K562 (cell line): ENCODE data around the gene WNT2. TPM values are rescaled to one million over a fixed set of nuclear protein-coding genes. Genes with fewer than 3 reads are reported as not detected.

Experiments
- ATAC-seq: fragments of 200-7000 bp; cut with Tn5 transposase; 3 replicates; pipeline ENCODE4 v1.9.1; 2020; ENCODE audit warnings: moderate library complexity
- BruUV-seq: library from RNA; stranded (reverse); fragments of 400-500 nt; replicated peaks from 2 replicates; lab custom pipeline; 2021; lab: Mats Ljungman, UMichigan
- CTCF ChIA-PET: fragments of 300-600 bp; formaldehyde crosslinking; extraction: SDS; loops from one replicate; lab custom pipeline; 2021; ENCODE audit warnings: low intra/inter-chr PET ratio; lab: Yijun Ruan, JAX
- POLR2A ChIA-PET: fragments of 300-600, 350-650 bp; sonication (Branson Sonifier 250); formaldehyde crosslinking; extraction: SDS; loops from one replicate; lab custom pipeline; 2021; ENCODE audit warnings: antibody characterized with exemption, inconsistent platforms; lab: Yijun Ruan, JAX
- DNase-seq, 4 experiments: peaks; one replicate each; pipeline versions ENCODE4 v3.0.0 to v3.0.0-alpha.2; 2011 to 2018; ENCODE audit warnings: low spot score in 3 of 4, mixed read lengths in 3 of 4; ENCODE audit errors: extremely low read depth in 1 of 4
- FAIRE-seq: peaks from 2 replicates; lab custom pipeline; 2011; peaks lifted over from hg19 to GRCh38; lab: Jason Lieb, UNC
- H2AFZ ChIP-seq: 2 replicates; pipeline ENCODE4 v1.6.0; 2011; ENCODE audit warnings: low read depth, low read length, control low read depth, inconsistent platforms
- H3K27ac ChIP-seq: fragments of 200-600 bp; 3 replicates; pipeline ENCODE4 v1.8.0; 2011; ENCODE audit warnings: low read depth, mild to moderate bottlenecking, control low read depth, inconsistent platforms, low read length, moderate library complexity, mixed read lengths; ENCODE audit errors: extremely low read depth
- H3K27me3 ChIP-seq, 2 experiments: fragments of 300-600 bp in 1 of 2; 2 replicates in 1 of 2; 3 replicates in 1 of 2; pipeline versions ENCODE4 v1.6.0 to v1.8.0; 2011; ENCODE audit warnings: inconsistent platforms in 2 of 2, low read length in 2 of 2, mild to moderate bottlenecking in 1 of 2, mixed read lengths in 1 of 2, moderate library complexity in 1 of 2; ENCODE audit not compliant: control insufficient read depth in 2 of 2, insufficient read depth in 2 of 2
- H3K36me3 ChIP-seq: fragments of 300-600 bp; 3 replicates; pipeline ENCODE4 v1.8.0; 2011; ENCODE audit warnings: mild to moderate bottlenecking, low read length, inconsistent platforms; ENCODE audit not compliant: control insufficient read depth, insufficient read depth
- H3K4me1 ChIP-seq, 2 experiments: fragments of 200-600 bp in 1 of 2; replicated peaks in 1 of 2; 2 replicates in 1 of 2; 3 replicates in 1 of 2; pipeline versions ENCODE4 v1.5.1 to v1.8.0; 2011; ENCODE audit warnings: inconsistent platforms in 2 of 2, low read length in 2 of 2, mild to moderate bottlenecking in 1 of 2, mixed read lengths in 1 of 2, moderate library complexity in 1 of 2; ENCODE audit not compliant: control insufficient read depth in 2 of 2, insufficient read depth in 2 of 2
- H3K4me2 ChIP-seq: 2 replicates; pipeline ENCODE4 v1.6.1; 2011; ENCODE audit warnings: low read length, control low read depth, inconsistent platforms, mixed read lengths; ENCODE audit not compliant: insufficient read depth
- H3K4me3 ChIP-seq: fragments of 200-600 bp; sonication (generic), shearing (Covaris generic); 2 replicates; pipeline ENCODE4 v1.5.1; 2016; ENCODE audit warnings: control low read depth, inconsistent platforms
- H3K79me2 ChIP-seq: fragments of 200-600 bp; 3 replicates; pipeline ENCODE4 v1.8.0; 2011; ENCODE audit warnings: low read length, inconsistent platforms; ENCODE audit not compliant: control insufficient read depth, insufficient read depth
- H3K9ac ChIP-seq, 2 experiments: 2 replicates each; pipeline versions ENCODE4 v1.6.0 to v1.6.1; 2011; ENCODE audit warnings: low read depth in 2 of 2, low read length in 2 of 2, control low read depth in 1 of 2, inconsistent platforms in 1 of 2, mild to moderate bottlenecking in 1 of 2, mixed read lengths in 1 of 2; ENCODE audit not compliant: insufficient read depth in 1 of 2
- H3K9me1 ChIP-seq: one replicate; pipeline ENCODE4 v1.6.0; 2011; ENCODE audit warnings: inconsistent platforms, mild to moderate bottlenecking, low read length, moderate library complexity; ENCODE audit not compliant: control insufficient read depth, insufficient read depth
- H3K9me3 ChIP-seq: replicated peaks from 2 replicates; pipeline ENCODE4 v1.5.1; 2011; ENCODE audit warnings: low read depth, low read length, inconsistent platforms; ENCODE audit not compliant: control insufficient read depth, insufficient read depth
- H4K20me1 ChIP-seq: replicated peaks from 2 replicates; pipeline ENCODE4 v1.6.1; 2011; ENCODE audit warnings: low read length, inconsistent platforms, mixed read lengths; ENCODE audit not compliant: control insufficient read depth, insufficient read depth
- BMI1 ChIP-seq: fragments of 150-350 bp; IDR thresholded peaks from 2 replicates; pipeline ENCODE4 v1.6.1; 2014; ENCODE audit warnings: low read length
- CBFA2T2 ChIP-seq: fragments of 450-650 bp; conservative IDR thresholded peaks from 2 replicates; pipeline ENCODE4 v1.6.1; 2017; ENCODE audit warnings: mild to moderate bottlenecking
- CBX8 ChIP-seq: fragments of 200-600 bp; sonication (generic); IDR thresholded peaks from 2 replicates; pipeline ENCODE4 v1.6.1; 2012; ENCODE audit warnings: borderline replicate concordance, mixed run types, low read depth, mild to moderate bottlenecking, moderate library complexity, mixed read lengths, low read length, control low read depth, inconsistent platforms; ENCODE audit not compliant: poor library complexity, severe bottlenecking; ENCODE audit errors: extremely low read depth
- CTBP1 ChIP-seq: fragments of 450-650 bp; IDR thresholded peaks from 2 replicates; pipeline ENCODE4 v1.6.1; 2016; ENCODE audit warnings: borderline replicate concordance
- JUND ChIP-seq, 2 experiments: IDR thresholded peaks; 2 replicates in 1 of 2; 3 replicates in 1 of 2; pipeline ENCODE4 v1.6.1; 2011; ENCODE audit warnings: borderline replicate concordance in 2 of 2, low read depth in 2 of 2, low read length in 2 of 2, improper control_type of control experiment in 1 of 2, missing biosample characterization in 1 of 2, missing genetic modification characterization in 1 of 2, missing genetic modification reagents in 1 of 2
- MAZ ChIP-seq, 2 experiments: fragments of 450-650 bp in 1 of 2; sonication (generic) in 1 of 2; formaldehyde crosslinking; IDR thresholded peaks in 1 of 2; conservative IDR thresholded peaks in 1 of 2; 2 replicates each; pipeline versions ENCODE4 v1.4.0 to v1.5.0; 2020; ENCODE audit warnings: mild to moderate bottlenecking in 1 of 2, missing genetic modification reagents in 1 of 2
- OTX1 ChIP-seq: fragments of 450-650 bp; formaldehyde crosslinking; IDR thresholded peaks from 2 replicates; pipeline ENCODE4 v1.4.0; 2022; ENCODE audit warnings: mild to moderate bottlenecking
- RBM15 ChIP-seq: fragments of 200-400 bp; formaldehyde crosslinking; IDR thresholded peaks from 2 replicates; pipeline ENCODE4 v1.6.1; 2018; ENCODE audit warnings: mild to moderate bottlenecking, low read length, moderate library complexity; ENCODE audit not compliant: insufficient read depth
- STAG1 ChIP-seq: sonication (generic); formaldehyde crosslinking; IDR thresholded peaks from 2 replicates; pipeline ENCODE4 v1.5.0; 2020; ENCODE audit warnings: missing genetic modification reagents, borderline replicate concordance
- WGBS: fragments of 100-300 bp; shearing (Covaris generic); methylation state at CpG from one replicate; pipeline ENCODE4 v1.1.6; 2016; ENCODE audit warnings: low coverage, mixed read lengths; ENCODE audit not compliant: insufficient coverage; ENCODE audit errors: missing lambda C conversion rate; 5-methylcytosine and 5-hydroxymethylcytosine counted together
- in situ Hi-C: fragments of 300-500 bp; cut with MboI; formaldehyde crosslinking; loops from 4 replicates; pipeline ENCODE4 v1.15.0; 2018; ENCODE audit warnings: inconsistent platforms, mixed read lengths
- intact Hi-C: fragments of 100-400 bp; cut with micrococcal nuclease; formaldehyde crosslinking; loops from 2 replicates; pipeline ENCODE4 v1.14.2; 2022
- polyA plus RNA-seq, 8 experiments: library from polyadenylated mRNA; depleted of rRNA in 4 of 8; stranded (reverse) in 5 of 8; unstranded in 3 of 8; fragments of >200 nt; fragmentation: Nextera tagmentation in 2 of 8; fragmentation: Illumina TruSeq in 1 of 8; extraction: Ambion mirVana in 2 of 8; extraction: Trizol in 1 of 8; gene quantifications; 2 replicates each; pipeline versions ENCODE4 v1.2.1 to v1.2.3, GENCODE V29; 2011 to 2014; ENCODE audit warnings: inconsistent platforms in 1 of 8, missing spikeins in 1 of 8
- total RNA-seq, 7 experiments: library from RNA; depleted of rRNA in 6 of 7; stranded (reverse); fragments of >200 nt in 6 of 7; fragmentation: Illumina TruSeq in 2 of 7; extraction: Trizol in 2 of 7; gene quantifications; 2 replicates each; pipeline versions ENCODE4 v1.2.1 to v1.2.3, GENCODE V29; 2011 to 2021; ENCODE audit warnings: low replicate concordance in 1 of 7
- TF ChIP-seq, protein P1 (sequence below): fragments of 250-450 bp; sonication (Bioruptor Pico); IDR thresholded peaks from 2 replicates; pipeline ENCODE4 v1.4.0; 2020; ENCODE audit warnings: mild to moderate bottlenecking, moderate library complexity
- TF ChIP-seq, protein P2 (sequence below): fragments of 250-450 bp; sonication (Bioruptor Pico); IDR thresholded peaks from 2 replicates; pipeline ENCODE4 v1.8.0; 2022; ENCODE audit warnings: moderate library complexity, mild to moderate bottlenecking, inconsistent platforms
- TF ChIP-seq, protein P3 (sequence below): sonication (generic); formaldehyde crosslinking; IDR thresholded peaks from 2 replicates; pipeline ENCODE4 v1.8.0; 2023; ENCODE audit warnings: missing genetic modification reagents, mild to moderate bottlenecking, borderline replicate concordance

The WNT2 gene
- total and polyA plus RNA-seq, 9 of the 15 experiments (the other 6 are each of a cell fraction or from before 2014, with no cell fraction given): 0.04 TPM; not detected in 8

DNA sequence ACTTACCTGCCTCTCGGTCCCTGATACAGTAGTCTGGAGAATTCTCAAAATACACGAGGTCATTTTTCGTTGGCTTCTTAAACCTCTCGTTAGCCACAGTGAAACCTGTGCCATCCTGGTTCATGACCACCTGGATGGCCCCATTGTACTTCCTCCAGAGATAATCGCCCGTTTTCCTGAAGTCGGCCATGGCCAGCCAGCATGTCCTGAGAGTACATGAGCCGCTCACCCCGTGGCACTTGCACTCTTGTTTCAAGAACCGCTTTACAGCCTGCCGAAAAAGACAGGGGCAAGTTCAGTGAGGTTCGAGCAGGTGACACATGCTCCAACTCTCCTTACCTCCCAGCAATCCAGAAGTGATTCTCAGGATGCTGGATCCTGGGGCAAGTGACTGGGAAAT is 25.3 kb downstream of the WNT2 start:
- Histone ChIP-seq H3K79me2 (no peaks in the 10 kb centered on the region), H2AFZ (no peak overlapping the region), H3K4me1 (no peaks in the 10 kb centered on the region), H3K9me3 (no peaks in the 10 kb centered on the region), H3K36me3 (no peaks in the 10 kb centered on the region), H3K9me1 (no peaks in the 10 kb centered on the region), H3K27ac (no peak overlapping the region), H3K9ac (no peak overlapping the region), H3K4me2 (no peak overlapping the region), H3K27me3 (peaks cover 21 to 44% of the 10 kb centered on the region in 2 experiments), H3K4me3 (no peak overlapping the region), H4K20me1 (no peaks in the 10 kb centered on the region)
- BruUV-seq: no TSS peak
- 2% methylated on average over 12 of the region's 12 CpGs for WGBS
- FAIRE-seq (no peak), DNase-seq (no peak), ATAC-seq (no peak)
- in situ Hi-C loops: no loop called here
- ChIA-PET POLR2A (interaction anchor here (1.1 to 1.8 kb wide), 2 partner anchors 8 to 21 kb away, joined by 3 to 8 read pairs; no protein-coding TSS in a partner anchor), CTCF (no interaction called here)
- intact Hi-C loops: no loop called here
- TF ChIP-seq, protein P1, sequence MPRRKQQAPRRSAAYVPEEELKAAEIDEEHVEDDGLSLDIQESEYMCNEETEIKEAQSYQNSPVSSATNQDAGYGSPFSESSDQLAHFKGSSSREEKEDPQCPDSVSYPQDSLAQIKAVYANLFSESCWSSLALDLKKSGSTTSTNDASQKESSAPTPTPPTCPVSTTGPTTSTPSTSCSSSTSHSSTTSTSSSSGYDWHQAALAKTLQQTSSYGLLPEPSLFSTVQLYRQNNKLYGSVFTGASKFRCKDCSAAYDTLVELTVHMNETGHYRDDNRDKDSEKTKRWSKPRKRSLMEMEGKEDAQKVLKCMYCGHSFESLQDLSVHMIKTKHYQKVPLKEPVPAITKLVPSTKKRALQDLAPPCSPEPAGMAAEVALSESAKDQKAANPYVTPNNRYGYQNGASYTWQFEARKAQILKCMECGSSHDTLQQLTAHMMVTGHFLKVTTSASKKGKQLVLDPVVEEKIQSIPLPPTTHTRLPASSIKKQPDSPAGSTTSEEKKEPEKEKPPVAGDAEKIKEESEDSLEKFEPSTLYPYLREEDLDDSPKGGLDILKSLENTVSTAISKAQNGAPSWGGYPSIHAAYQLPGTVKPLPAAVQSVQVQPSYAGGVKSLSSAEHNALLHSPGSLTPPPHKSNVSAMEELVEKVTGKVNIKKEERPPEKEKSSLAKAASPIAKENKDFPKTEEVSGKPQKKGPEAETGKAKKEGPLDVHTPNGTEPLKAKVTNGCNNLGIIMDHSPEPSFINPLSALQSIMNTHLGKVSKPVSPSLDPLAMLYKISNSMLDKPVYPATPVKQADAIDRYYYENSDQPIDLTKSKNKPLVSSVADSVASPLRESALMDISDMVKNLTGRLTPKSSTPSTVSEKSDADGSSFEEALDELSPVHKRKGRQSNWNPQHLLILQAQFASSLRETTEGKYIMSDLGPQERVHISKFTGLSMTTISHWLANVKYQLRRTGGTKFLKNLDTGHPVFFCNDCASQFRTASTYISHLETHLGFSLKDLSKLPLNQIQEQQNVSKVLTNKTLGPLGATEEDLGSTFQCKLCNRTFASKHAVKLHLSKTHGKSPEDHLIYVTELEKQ (CRISPR knock-in tag): no peak
- TF ChIP-seq STAG1 (CRISPR knock-in tag) (no peak), MAZ (CRISPR knock-in tag; conservative IDR thresholded peaks at IDR 0.05 in 1 of 2, IDR thresholded peaks at IDR 0.05 in 1 of 2) (no peak), BMI1 (no peak), CBFA2T2 (no peak), CBX8 (no peak), OTX1 (CRISPR knock-in tag) (no peak), JUND (IDR thresholded peaks at IDR 0.05; ENCODE audit: borderline replicate concordance, low read depth, low read length) (no peak), JUND (tag; IDR thresholded peaks at IDR 0.05; ENCODE audit: borderline replicate concordance, low read depth, low read length) (no peak), CTBP1 (no peak), RBM15 (no peak)
- TF ChIP-seq, protein P2, sequence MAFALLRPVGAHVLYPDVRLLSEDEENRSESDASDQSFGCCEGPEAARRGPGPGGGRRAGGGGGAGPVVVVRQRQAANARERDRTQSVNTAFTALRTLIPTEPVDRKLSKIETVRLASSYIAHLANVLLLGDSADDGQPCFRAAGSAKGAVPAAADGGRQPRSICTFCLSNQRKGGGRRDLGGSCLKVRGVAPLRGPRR (CRISPR knock-in tag): no peak
- TF ChIP-seq, protein P3, sequence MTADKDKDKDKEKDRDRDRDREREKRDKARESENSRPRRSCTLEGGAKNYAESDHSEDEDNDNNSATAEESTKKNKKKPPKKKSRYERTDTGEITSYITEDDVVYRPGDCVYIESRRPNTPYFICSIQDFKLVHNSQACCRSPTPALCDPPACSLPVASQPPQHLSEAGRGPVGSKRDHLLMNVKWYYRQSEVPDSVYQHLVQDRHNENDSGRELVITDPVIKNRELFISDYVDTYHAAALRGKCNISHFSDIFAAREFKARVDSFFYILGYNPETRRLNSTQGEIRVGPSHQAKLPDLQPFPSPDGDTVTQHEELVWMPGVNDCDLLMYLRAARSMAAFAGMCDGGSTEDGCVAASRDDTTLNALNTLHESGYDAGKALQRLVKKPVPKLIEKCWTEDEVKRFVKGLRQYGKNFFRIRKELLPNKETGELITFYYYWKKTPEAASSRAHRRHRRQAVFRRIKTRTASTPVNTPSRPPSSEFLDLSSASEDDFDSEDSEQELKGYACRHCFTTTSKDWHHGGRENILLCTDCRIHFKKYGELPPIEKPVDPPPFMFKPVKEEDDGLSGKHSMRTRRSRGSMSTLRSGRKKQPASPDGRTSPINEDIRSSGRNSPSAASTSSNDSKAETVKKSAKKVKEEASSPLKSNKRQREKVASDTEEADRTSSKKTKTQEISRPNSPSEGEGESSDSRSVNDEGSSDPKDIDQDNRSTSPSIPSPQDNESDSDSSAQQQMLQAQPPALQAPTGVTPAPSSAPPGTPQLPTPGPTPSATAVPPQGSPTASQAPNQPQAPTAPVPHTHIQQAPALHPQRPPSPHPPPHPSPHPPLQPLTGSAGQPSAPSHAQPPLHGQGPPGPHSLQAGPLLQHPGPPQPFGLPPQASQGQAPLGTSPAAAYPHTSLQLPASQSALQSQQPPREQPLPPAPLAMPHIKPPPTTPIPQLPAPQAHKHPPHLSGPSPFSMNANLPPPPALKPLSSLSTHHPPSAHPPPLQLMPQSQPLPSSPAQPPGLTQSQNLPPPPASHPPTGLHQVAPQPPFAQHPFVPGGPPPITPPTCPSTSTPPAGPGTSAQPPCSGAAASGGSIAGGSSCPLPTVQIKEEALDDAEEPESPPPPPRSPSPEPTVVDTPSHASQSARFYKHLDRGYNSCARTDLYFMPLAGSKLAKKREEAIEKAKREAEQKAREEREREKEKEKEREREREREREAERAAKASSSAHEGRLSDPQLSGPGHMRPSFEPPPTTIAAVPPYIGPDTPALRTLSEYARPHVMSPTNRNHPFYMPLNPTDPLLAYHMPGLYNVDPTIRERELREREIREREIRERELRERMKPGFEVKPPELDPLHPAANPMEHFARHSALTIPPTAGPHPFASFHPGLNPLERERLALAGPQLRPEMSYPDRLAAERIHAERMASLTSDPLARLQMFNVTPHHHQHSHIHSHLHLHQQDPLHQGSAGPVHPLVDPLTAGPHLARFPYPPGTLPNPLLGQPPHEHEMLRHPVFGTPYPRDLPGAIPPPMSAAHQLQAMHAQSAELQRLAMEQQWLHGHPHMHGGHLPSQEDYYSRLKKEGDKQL (CRISPR knock-in tag): no peak
